OCI-LY7 (cell line): ENCODE data around the gene STRBP.
"Not testable (repeated sequence)": the region's sequence is repeated elsewhere in the genome, so short reads cannot be mapped to it uniquely, and the experiment has no call there.

Experiments
- CTCF ChIP-seq: fragments of 200-600 bp; sonication (generic); conservative IDR thresholded peaks from 2 replicates; pipeline ENCODE4 v1.5.1; 2014; ENCODE audit warnings: mild to moderate bottlenecking, antibody characterized with exemption, low read length, moderate library complexity, mixed read lengths
- EZH2phosphoT487 ChIP-seq: fragments of 200-600 bp; sonication (generic); IDR thresholded peaks from 2 replicates; pipeline ENCODE4 v1.6.1; 2018; ENCODE audit warnings: low read depth, borderline replicate concordance, mild to moderate bottlenecking, mixed run types, antibody characterized with exemption, low read length, moderate library complexity, mixed read lengths

- not testable (repeated sequence) for TF ChIP-seq EZH2phosphoT487, CTCF
These were observed 10.6 kb upstream of the STRBP start for GRCh38 chr9:123278879-123279493.
